ENCODE data around the gene SPTY2D1.
"Not testable (repeated sequence)": the region's sequence is repeated elsewhere in the genome, so short reads cannot be mapped to it uniquely, and the experiment has no call there.

DNA sequence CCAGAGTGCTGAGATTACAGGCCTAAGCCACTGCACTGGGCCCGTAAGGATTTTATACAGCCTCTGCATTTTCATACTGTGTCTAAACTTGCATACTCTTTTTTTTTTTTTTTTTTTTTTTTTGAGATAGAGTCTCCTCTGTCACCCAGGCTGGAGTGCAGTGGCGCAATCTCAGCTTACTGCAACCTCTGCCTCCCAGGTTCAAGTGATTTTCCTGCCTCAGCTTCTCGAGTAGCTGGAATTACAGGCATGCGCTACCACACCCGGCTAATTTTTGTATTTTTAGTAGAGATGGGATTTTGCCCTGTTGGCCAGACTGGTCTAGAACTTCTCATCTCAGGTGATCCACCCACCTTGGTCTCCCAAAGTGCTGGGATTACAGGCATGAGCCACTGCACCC lies 40.1 kb downstream of the SPTY2D1 start:
- TF ChIP-seq, protein P1, sequence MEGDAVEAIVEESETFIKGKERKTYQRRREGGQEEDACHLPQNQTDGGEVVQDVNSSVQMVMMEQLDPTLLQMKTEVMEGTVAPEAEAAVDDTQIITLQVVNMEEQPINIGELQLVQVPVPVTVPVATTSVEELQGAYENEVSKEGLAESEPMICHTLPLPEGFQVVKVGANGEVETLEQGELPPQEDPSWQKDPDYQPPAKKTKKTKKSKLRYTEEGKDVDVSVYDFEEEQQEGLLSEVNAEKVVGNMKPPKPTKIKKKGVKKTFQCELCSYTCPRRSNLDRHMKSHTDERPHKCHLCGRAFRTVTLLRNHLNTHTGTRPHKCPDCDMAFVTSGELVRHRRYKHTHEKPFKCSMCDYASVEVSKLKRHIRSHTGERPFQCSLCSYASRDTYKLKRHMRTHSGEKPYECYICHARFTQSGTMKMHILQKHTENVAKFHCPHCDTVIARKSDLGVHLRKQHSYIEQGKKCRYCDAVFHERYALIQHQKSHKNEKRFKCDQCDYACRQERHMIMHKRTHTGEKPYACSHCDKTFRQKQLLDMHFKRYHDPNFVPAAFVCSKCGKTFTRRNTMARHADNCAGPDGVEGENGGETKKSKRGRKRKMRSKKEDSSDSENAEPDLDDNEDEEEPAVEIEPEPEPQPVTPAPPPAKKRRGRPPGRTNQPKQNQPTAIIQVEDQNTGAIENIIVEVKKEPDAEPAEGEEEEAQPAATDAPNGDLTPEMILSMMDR (IDR thresholded peaks at IDR 0.05; ENCODE audit: low read depth, low read length), result not testable (repeated sequence)
- TF ChIP-seq EZH2phosphoT487 (IDR thresholded peaks at IDR 0.05; ENCODE audit: low read depth), result not testable (repeated sequence)

Measured in OCI-LY3 (cell line).